Fibroblast of lung (primary cell): ENCODE measurements around the gene RBPJL.

ENCODE experiments used
- EZH2 ChIP-seq: IDR thresholded peaks from 2 replicates; pipeline ENCODE4 v1.5.1; 2012; ENCODE audit warnings: low read length, control low read depth, mild to moderate bottlenecking; ENCODE audit errors: missing control alignments
- TF ChIP-seq, protein P1 (sequence below), 2 donors: IDR thresholded peaks in 1 of 2; conservative IDR thresholded peaks in 1 of 2; 1 replicate in 1 of 2; 2 replicates in 1 of 2; pipeline ENCODE4 v1.5.1; 2011 to 2012; ENCODE audit warnings: low read length in 2 of 2, control low read depth in 1 of 2, inconsistent platforms in 1 of 2, low read depth in 1 of 2, mild to moderate bottlenecking in 1 of 2

DNA sequence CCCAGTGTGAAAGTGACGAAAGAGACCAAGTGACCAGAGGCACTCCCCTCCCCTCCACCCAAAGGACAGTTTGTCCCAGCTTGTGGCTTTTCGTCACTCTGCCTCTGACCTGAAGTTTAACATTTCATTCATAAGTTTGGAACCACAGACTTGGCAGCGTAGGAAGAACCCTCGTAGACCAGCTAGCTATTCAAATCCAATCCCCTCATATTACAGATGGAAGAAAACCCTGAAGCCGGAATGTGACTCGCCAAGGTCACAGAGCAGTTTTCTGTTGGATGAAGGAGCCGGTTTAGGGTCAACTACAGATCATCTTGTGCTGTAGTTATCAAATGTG lies 52.4 kb downstream of the RBPJL start:
- TF ChIP-seq, protein P1, sequence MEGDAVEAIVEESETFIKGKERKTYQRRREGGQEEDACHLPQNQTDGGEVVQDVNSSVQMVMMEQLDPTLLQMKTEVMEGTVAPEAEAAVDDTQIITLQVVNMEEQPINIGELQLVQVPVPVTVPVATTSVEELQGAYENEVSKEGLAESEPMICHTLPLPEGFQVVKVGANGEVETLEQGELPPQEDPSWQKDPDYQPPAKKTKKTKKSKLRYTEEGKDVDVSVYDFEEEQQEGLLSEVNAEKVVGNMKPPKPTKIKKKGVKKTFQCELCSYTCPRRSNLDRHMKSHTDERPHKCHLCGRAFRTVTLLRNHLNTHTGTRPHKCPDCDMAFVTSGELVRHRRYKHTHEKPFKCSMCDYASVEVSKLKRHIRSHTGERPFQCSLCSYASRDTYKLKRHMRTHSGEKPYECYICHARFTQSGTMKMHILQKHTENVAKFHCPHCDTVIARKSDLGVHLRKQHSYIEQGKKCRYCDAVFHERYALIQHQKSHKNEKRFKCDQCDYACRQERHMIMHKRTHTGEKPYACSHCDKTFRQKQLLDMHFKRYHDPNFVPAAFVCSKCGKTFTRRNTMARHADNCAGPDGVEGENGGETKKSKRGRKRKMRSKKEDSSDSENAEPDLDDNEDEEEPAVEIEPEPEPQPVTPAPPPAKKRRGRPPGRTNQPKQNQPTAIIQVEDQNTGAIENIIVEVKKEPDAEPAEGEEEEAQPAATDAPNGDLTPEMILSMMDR (conservative IDR thresholded peaks at IDR 0.05 in 1 of 2, IDR thresholded peaks at IDR 0.05 in 1 of 2; ENCODE audit: low read depth in 1 of 2, low read length in 2 of 2): no peak
- TF ChIP-seq EZH2: no peak
